ENCODE results near the gene ANKDD1B.

Gene ANKDD1B

DNA sequence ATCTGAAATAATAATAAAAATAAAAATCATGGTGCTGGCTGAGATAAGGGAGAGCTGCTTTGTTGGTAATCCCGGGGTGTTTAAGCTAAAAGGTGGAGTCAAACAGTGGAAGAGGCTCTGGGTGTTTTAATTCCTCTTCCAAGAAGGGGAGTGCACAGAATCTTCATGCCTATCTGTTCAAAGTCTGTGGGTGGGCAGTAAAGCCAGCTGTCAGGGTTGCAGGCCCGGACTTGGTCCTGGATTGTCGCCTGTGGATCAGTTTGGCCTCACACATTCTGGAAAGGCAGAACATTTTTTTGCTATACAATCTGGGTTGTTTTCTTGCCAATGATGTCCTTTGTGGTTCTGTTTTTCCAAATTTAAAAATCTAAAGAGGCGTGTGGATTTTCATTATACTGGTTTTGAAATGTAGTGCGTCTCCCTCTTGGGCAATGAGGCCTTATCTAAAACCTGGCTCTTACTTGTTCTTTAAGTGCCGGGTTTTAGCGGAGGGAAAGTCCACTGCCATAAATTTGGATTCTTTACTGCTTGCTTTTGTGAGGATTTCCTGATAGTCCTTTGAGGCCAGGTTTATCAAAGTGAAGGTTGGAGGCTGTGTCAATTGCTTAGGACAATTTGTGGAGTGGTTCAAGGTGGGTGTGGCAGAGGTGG is 5.8 kb downstream of the ANKDD1B start:
- DNase-seq, result no peak

DNA sequence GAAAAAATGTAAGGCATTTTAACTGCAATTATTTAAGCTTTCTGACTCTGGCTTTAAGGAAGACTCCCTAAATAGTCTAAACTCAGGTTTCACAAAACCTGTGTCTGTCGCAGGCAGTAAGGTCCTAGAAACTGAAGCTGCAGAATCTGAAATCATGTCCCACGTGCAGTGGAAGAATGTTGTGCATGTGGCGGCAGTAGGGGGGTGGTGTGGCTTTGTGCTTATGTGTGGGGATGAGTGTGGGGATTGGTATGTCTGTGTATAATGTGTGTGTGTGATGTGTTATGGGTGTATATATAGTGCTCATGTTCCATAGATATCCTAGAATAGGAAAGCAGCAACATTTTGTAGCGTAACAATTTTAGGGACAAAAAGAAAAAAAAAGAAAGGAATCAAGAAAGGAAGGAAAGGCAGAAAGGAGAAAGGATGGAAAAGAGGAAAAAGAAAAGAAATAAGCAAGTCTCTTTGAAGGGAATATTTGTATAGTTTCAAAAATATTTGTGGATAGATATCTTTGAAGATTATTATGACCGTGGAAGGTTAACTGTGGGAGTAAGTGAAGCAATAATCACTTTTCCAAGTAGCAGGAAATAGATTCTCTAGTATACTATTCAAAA is 6.6 kb downstream of the ANKDD1B start:
- no peak for DNase-seq

DNA sequence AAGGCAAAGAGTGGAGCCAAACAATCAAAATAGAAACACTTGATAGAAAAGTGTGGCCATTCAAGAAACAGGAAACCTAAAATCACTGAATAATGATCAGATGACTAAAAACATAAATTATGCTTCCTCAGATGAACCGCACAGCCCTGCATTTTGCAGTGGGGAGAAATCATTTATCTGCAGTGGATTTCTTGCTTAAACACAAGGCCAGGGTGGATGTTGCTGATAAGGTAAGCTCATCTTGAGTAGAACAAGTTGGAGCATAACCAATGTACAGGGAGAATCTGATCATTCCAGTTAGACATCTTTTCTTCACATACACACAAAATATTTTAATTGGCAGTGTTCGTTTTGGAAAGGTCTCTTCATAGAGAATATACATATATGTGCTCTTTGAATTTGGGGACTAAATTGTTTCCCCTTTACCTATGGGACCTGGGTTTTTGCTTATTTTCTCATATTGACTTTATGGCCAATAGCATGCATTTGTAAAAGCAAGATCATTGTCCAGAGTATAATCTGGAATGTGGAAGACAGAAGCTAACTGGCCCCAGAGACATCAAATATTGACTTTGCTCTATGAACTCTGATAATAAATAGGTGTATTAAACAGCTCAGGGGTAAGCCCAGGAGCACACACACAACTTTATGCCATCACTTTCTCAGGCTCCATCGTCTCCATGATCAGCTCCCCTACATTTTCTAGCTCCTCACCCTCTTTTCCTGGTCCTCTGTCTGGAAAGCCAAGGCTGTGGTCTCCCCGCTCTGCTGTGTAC is 9.1 kb downstream of the ANKDD1B start:
- DNase-seq, result no peak

DNA sequence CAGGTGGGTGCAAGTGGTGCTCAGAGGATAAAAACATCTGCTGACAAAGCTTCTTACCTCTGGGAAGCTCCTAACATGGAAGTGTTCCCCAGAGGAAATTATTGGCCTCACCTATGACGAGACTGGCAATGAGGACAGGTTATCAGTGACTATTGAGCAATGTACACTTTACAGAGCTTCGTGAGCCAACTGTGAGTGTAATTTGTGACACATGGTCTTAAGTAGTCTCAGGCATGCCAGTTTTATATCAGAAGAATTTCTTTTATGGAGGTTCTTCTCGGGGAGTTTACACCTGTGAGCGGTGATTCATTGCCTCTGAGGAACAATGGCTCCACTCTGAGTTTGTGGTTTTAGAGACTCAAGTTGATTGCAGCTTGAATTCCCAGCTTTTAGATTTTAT is 11.3 kb downstream of the ANKDD1B start:
- no peak for DNase-seq

DNA sequence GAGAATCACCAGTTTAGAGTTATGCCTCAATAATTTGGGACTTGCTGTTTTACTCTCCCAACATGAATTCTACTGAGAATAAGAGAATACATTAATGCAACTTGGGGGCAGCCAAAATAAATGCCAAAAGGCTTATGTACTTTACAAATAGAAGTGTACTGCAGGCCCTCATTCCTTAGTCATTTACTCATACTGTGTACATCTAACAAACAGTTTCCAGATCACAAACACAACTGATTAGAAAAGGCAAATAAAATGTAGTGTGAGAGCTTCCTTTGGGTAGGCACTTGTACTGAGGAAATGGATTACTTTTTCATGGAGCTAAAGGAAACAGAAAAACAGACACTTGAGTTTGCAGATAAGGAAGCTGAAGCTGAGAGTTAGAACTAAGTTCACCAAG is 12.6 kb downstream of the ANKDD1B start:
- DNase-seq, result no peak

DNA sequence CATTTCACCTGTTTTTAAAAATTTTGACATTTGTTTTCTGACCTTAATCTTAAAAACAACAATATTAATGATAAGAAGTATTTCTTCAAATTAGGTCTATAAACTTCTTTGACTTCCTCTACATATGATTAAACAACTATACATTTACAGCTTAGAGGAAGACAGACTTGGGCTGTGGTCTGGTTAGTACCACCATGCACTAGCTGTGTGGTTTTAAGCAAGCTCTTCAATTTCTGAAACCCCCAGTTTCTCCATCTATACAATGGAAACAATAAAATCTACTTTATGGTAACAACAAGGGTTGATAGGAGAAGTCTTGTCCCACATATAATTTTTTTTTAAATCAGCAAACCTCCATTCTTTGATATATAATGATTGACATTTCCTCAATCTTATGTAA is 15.7 kb downstream of the ANKDD1B start:
- DNase-seq, result no peak

DNA sequence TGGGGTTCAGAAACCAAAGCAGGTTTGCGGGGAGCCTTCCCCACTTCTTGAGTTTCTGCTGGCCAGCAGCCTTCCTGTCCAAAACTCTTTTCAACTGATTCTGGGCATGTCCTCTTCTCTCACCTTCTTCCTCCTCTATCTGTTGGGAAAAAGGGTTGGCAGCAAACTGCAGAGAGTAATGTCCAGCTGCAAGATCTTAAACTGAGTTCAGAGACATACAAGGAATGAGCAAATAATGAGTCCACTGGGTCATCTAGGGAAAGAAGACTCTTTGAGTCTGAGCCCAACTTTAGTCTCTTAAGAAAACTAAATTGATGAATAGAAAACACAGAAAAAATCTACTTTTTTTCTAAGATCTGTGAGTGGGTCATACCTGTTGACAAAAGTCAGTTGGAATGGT is 16.5 kb downstream of the ANKDD1B start:
- DNase-seq, result no peak

DNA sequence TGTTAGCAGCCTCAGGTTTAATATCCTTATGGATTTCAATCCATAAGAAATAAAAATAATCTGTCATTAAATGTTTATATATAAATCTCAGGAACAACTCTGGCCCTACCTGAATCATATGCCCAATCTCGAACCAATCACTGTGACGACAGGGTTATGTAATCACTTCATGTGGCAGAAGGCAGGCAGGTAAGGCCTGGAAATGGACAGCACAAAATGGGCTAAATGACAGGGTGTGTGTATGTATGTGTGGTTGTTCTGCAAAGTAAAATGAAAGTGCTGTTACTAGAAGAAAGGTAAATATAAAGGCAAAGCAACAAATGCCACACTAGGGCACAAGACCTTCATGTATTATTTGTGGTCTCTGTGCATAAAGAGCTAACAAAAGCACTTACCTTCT is 19.6 kb downstream of the ANKDD1B start:
- no peak for DNase-seq

DNA sequence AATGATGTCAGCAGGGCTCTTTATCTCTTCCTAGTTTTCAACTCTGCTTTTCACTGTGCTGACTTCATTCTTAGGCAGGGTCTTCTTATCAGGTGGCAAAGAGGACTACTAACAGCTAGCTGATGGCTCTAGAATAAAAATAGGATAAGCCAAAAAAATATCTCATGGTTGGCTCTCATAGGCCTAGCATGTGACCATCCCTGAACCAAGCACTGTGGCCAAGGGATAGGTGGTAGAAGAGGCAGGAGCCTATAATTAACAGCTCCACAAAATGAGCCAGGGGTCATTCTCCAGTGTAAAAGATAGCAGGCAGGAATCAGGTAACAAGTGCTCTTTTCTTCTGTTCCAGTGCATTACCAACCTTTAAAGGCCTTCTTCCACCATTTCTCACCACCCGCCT is 21.1 kb downstream of the ANKDD1B start:
- DNase-seq, result no peak

DNA sequence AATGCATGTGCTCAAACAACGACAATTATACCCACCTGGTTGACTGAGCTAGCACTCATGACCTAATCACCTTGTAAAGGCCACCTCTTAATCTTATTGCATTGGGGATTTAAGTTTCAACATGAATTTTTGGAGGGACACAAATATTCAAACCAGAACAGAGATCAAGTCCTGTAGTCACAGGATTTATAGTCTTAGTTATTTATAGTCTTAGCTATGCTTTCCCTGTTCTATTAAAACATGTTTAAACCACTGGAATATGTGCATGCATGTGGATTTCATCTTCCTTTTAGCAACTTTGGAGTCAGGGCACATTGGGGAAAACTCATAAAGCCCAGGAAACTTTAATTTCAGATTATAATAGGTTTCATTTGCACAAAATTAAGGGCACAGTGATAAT is 26.7 kb downstream of the ANKDD1B start:
- DNase-seq, result no peak

DNA sequence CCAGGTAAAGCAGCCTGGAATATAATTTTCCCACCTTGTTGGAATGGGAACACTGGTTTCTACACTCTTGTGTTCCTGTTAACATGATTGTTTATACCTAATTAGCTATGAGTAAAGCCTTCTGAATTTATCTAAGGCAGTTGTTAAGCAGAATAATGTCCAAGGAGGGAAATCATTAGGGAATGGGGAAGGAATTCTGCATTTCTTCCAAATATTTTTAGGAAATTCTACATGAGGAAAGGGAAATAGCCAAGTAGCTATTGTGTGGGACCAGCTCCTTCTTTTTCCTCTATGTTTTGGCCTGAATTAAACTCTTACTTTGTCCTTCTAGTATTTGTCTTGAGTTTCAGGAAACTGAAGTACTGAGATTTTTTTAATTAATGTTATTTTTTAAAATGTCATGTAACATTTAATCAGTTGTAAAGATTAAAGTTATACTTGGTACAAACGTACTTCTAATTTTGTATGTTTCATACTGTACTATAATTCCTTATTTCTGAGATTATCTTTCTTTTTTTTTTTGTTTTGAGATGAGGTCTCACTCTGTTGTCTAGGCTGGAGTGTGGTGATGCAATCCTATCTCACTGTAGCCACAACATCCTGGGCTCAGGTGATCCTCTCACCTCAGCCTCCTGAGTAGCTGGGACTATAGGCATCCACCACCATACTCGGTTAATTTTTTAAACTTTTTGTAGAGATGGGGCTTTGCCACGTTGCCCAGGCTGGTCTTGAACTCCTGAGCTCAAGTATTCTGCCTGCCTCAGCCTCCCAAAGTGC is 28.5 kb downstream of the ANKDD1B start:
- DNase-seq, result no peak

DNA sequence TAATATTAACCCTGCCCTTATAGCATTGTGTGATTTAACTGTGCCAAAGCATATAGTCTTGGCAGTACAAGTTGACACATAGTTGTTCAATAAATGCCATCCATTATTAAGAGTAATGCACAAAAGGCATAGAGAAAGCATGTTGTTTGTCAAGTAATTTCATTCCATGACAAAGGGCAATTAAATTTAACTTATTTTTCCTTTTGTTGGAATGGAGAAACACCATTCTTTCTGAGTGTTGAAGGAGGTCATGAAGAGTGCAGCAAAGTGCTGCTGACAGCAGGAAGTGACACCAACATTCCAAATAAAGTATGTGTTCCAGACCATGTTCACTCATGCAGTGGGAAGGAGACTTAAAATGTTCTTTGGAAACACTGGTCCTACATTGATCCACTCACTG is 29.1 kb downstream of the ANKDD1B start:
- no peak for DNase-seq

DNA sequence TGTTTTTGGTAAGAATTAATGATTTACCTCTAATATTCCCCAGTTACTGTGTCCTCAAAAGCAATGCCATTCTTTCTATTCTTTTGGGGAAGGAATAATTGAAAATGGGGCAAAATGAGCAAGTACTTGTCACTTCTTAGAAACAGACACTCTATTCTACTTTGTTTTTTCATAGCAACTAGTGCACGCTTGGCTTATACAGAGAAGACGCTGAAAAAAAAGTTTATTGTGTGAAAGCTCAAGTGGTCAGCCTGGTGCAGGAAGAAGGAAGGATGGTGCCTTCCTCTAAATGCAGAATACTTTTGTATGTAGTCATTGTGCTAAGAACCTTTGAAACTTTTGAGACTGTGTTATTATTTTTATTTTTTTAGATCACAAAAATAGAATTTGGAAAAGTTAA is 29.6 kb downstream of the ANKDD1B start:
- DNase-seq, result no peak

DNA sequence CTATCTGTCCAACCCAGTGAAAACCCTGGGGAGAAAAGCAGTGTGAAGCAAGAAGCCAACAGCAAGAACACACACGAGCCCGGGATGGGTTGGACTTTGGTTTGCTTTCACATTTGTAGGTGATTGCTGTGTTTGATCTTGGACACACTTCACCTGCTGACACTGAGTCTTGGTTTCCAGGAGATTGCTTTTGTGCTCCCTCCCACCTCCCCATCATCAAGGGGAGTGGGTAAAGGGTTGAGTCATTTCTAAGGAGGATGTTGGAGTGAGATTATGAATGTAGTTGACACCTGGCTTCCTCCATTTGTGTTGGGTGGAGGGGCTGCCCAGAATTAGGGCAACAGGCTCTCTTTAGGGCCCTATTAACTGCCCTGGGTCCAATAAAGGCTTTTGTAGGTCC is 37.5 kb downstream of the ANKDD1B start:
- no peak for DNase-seq

DNA sequence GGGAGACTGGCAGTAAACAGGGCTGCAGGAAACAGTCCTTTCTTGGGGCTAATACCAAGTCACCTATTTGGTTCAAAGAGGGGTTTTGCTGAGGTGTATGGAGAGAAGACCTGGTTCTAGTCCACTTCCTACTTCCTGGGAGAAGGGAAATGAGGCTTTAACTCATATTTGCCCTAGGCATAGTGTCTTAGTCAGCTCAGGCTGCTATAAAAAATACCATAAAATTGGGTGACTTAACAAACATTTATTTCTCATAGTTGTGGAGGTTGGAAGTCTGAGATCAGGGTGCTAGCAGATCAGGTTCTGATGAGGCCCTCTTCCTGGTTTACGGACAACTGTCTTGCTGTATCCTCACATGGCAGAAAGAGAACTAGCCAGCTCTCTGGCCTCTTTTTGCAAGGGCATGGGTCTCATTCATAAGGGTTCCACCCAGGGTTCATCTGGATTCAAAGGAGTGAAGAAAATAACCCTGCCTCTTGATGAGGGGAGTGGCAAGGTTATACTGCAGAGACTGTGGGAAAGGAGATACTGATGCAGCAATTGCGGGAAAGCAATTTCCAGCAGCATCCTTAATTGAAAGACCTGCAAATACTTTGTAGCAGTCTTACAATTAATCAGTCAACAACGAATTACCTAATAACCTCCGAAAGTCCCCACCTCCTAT is 40.5 kb downstream of the ANKDD1B start:
- no peak for DNase-seq

DNA sequence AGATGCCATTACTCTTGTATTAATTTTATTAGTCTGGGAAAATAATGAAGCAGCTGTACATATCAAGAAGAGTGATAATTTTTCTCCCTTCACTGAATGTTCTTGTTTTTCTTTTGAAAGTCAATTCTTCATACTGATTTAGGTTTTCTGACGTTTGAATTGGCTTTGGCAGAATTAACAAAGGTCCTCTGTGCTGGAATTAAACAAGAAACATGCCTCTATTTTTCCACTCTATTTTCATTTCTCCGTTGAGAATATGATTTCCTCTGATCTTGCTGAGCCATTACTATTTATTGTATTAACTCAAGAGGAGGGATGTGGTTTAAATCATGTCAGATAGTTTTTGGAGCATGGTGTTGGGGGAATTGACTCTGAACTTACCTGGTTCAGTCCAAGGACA is 42.3 kb downstream of the ANKDD1B start:
- DNase-seq, result no peak

DNA sequence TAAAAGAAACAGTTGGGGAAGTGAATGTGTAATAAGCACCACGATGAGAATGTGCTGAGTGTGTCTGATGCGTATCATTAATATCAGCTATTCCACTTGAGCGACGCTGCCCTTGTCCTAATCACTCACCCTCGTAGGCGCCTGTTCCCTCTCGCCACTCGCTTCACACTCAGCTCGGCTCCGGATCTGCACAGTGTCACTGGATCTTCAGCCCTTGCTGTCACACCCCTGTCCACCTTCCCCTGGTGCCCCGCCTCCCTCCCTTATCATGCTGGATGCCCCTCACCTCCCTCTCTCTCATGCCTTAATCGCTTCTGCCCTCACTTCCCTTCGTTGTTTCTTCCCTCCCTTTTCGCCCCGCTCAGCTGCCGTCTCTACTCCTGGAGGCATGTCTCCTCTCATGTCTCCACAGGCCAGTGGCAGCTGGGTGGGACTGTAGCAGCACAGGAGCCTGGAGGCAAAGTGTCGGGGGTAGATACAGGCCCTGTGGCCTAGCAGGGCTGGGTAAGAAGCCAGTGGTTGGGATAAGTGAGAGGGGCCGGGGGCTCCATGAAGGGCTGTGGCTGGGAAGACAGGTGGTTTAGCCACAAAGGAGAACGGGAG is 43.5 kb downstream of the ANKDD1B start:
- no peak for DNase-seq

DNA sequence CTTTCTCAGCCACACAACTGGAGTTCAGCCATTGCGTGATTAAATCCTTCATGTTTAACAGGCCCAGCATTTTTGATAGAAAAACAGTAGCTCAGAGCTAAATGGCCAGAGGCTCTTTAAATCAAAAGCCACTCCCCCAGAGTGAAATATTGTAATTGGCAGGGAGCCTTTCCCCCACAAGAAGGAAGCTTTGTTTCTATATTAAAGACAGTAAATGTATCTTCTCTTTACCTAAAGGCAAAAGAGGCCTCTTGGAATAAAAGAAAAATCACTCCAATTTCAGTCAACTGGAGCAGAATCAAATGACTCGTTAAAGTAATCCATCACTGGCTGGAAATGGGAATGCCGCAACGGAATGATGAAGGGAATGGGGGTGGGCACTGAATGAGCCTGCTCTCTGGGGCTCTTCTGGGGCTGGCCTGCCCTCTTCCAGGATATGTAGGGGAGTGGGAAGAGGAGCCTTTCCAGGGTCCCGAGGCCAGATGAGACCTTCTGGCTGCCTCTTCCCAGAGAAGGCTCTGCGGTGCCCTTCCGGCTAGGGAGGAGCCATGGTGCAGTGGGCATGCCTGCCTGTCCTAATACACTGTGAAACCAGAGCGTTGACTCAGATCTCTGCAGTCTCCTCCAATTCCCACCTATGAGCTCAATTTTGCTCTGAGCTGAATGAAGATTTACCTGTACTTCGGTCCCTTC is 45.2 kb downstream of the ANKDD1B start:
- DNase-seq, result no peak

DNA sequence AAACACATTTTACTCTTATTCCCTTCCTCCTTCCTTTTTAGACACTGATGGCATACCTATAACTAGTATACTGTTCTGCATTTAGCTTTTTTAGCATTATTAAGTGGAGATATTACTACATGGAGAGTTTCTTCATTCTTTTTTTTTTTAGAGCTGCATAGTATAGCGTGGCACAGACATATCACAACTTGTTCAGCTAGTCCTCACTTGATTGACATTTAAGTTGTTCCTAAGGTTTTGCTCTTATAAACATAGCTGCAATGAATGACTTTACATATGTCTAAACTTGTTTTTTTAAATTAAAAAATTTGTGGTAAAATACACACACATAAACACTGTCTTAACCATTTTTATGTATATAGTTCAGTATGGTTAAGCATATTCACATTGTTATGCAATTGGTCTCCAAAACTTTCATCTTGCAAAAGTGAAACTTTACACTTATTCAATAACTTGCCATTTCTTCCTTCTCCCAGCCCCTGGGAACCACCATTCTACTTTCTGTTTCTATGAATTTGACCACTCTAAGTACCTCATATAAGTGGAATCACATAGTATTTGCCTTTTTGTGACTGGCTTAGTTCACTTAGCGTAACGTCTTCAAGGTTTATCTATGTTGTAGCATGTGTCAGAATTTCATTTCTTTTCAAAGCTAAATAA is 48.7 kb downstream of the ANKDD1B start:
- DNase-seq, result no peak

DNA sequence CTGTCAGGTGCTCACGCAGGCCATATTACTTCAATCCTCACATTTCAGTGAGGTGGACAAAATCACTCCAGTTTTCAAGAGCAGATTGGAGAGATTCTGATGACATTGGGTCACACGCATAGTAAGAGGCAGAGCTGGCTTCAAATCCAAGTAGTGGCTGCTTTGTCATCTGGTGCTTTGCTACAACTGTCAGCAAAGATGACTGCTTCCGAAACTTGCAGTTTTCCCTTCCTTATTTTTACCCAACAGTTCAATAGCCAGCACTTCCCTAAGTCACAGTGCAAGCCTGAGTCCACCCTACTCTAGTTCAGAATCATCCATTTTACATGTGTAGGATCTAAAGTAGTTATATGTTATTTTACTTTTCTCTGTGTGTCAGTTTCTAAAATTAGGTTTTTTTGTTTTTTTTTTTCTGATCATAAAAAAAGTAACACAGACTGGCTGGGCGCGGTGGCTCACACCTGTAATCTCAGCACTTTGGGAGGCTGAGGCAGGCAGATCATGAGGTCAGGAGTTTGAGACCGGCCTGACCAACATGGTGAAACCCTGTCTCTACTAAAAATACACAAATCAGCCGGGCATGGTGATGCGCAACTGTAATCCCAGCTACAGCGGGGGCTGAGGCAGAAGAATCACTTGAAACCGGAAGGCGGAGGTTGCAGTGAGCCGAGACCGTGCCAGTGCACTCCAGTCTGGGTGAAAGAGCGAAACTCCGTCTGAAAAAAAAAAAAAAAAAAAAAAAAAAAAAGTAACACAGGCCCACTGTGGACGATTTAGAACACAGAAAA is 49.6 kb downstream of the ANKDD1B start:
- DNase-seq, result no peak

DNA sequence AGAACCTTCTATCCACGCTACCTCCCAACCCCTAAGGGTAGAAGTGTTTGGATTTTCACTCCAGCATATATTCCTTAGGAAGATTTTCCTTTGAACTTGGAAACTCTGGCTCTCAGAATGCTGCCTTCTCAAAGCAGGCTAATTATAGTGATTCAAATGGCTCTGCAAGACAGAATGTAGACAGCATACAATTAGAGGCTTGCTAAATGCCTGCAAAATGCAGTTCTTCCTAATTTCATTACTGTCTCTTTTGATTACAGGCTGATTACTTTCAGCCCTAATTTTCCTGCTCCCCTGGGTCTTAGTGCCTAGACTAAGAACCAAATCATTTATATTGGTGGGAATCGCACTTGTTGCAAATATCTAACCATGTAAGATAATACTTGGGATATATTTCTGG is 50.8 kb downstream of the ANKDD1B start:
- DNase-seq, result no peak

Data from cerebellar nuclear complex (tissue), 1 donor.